Motor neuron (in vitro differentiated cells): ENCODE data around the gene NDST3. TPM values are rescaled to one million over a fixed set of nuclear protein-coding genes. Genes with fewer than 3 reads are reported as not detected.
"Not testable (repeated sequence)": the region's sequence is repeated elsewhere in the genome, so short reads cannot be mapped to it uniquely, and the experiment has no call there.

ENCODE experiments used
- ATAC-seq, 8 experiments: fragments of 200-7000 bp; cut with Tn5 transposase; replicated peaks in 6 of 8; 2 replicates each; pipeline ENCODE4 v1.8.0; 2021; ENCODE audit warnings: mild to moderate bottlenecking in 8 of 8, moderate library complexity in 8 of 8
- H3K27ac ChIP-seq, 2 donors: fragments of 250-450 bp; sonication (Bioruptor Pico); 2 replicates each; pipeline ENCODE4 v1.9.0; 2021; ENCODE audit warnings: antibody characterized with exemption in 2 of 2, mild to moderate bottlenecking in 2 of 2, moderate library complexity in 1 of 2
- H3K4me1 ChIP-seq, 2 donors: fragments of 250-450 bp; sonication (Bioruptor Pico); replicated peaks in 1 of 2; 2 replicates each; pipeline ENCODE4 v1.6.1; 2021; ENCODE audit warnings: antibody characterized with exemption in 2 of 2, mild to moderate bottlenecking in 2 of 2, moderate library complexity in 1 of 2
- H3K4me3 ChIP-seq, 5 donors: fragments of 250-450 bp; sonication (Bioruptor Pico); 2 replicates each; pipeline ENCODE4 v1.9.0; 2021; ENCODE audit warnings: antibody characterized with exemption in 5 of 5, mild to moderate bottlenecking in 5 of 5, moderate library complexity in 4 of 5
- WGBS, 10 experiments: fragments of 450-650 bp; shearing (Covaris generic); methylation state at CpG; one replicate each; pipeline ENCODE4 v1.0.0; 2022; 5-methylcytosine and 5-hydroxymethylcytosine counted together
- in situ Hi-C, 9 experiments: fragments of 400-800 bp; cut with MboI; loops; one replicate each; pipeline ENCODE4 v1.15.0; 2021; ENCODE audit warnings: low sequenced_read_pairs in 9 of 9, low pct_unique_long_range_greater_than_20kb in 2 of 9; ENCODE audit not compliant: unreplicated experiment in 9 of 9
- total RNA-seq, 8 experiments: library from RNA; unstranded; fragments of 300-600 nt; gene quantifications; 2 replicates each; pipeline versions ENCODE4 v1.2.3 to v1.2.4, GENCODE V29; 2022

Gene NDST3
- total RNA-seq, 8 experiments from 2014 or later = 1.3 to 31.4 (median 3.7) TPM

- ATAC-seq, H3K4me1 ChIP-seq, H3K4me3 ChIP-seq, H3K27ac ChIP-seq: not testable (repeated sequence)
- in situ Hi-C loops = loop anchor here in 1 of 9 experiments (25.0 kb wide), 1 partner anchor 1129 kb away; no protein-coding TSS in a partner anchor
- WGBS, 10 experiments = 33 to 100% (median 89%) methylated on average over 1 to 3 of the region's 4 CpGs; no CpG with 5 or more reads in 5 of the 10 experiments
Measured at GRCh38 chr4:118266145-118266496, 231.8 kb downstream of the NDST3 start.

- 30 to 100% (median 88%) methylated on average over 1 to 3 of the region's 3 CpGs for WGBS, 10 experiments
- H3K27ac ChIP-seq = no peak overlapping the region
- in situ Hi-C loops = loop anchor here in 1 of 9 experiments (25.0 kb wide), 1 partner anchor 1131 kb away; no protein-coding TSS in a partner anchor
- no peak for ATAC-seq
- no peak overlapping the region for H3K4me3 ChIP-seq
- H3K4me1 ChIP-seq = no peaks in the 10 kb centered on the region
Measured at GRCh38 chr4:118268780-118269179, 234.5 kb downstream of the NDST3 start.

GRCh38 chr4:118270492-118270891 is 236.2 kb downstream of the NDST3 start:
- peak in 3 of 8 experiments; percentile 22 to 42 (median 28) for ATAC-seq
- WGBS, 10 experiments = 0 to 67% (median 29%) methylated on average over 1 to 2 of the region's 2 CpGs; no CpG with 5 or more reads in 2 of the 10 experiments
- in situ Hi-C loops = loop anchor here in 1 of 9 experiments (25.0 kb wide), 1 partner anchor 1133 kb away; no protein-coding TSS in a partner anchor
- Histone ChIP-seq H3K27ac (no peak overlapping the region), H3K4me1 (no peaks in the 10 kb centered on the region), H3K4me3 (no peak overlapping the region)

- Histone ChIP-seq H3K27ac (no peak overlapping the region), H3K4me1 (no peaks in the 10 kb centered on the region), H3K4me3 (no peak overlapping the region)
- in situ Hi-C loops = loop anchor here in 1 of 9 experiments (25.0 kb wide), 1 partner anchor 1134 kb away; no protein-coding TSS in a partner anchor
- ATAC-seq = no peak
- 63 to 100% (median 91%) methylated on average over 1 to 2 of the region's 2 CpGs for WGBS, 10 experiments
Measured at GRCh38 chr4:118271788-118272187, 237.5 kb downstream of the NDST3 start.

GRCh38 chr4:118273642-118274041 is 239.4 kb downstream of the NDST3 start:
- Histone ChIP-seq H3K4me3 (no peak overlapping the region), H3K4me1 (no peaks in the 10 kb centered on the region), H3K27ac (no peak overlapping the region)
- ATAC-seq = no peak
- in situ Hi-C loops = loop anchor here in 1 of 9 experiments (25.0 kb wide), 1 partner anchor 1136 kb away; no protein-coding TSS in a partner anchor
- WGBS, 10 experiments = 60 to 100% (median 80%) methylated on average over 1 of the region's 1 CpG; no CpG with 5 or more reads in 5 of the 10 experiments

- Histone ChIP-seq H3K4me3 (no peak overlapping the region), H3K27ac (no peak overlapping the region), H3K4me1 (peaks cover 0 to 6% of the 10 kb centered on the region in 2 donors)
- 43 to 100% (median 76%) methylated on average over 1 to 2 of the region's 2 CpGs for whole genome bisulfite sequencing, 10 experiments
- no peak for ATAC-seq
- in situ Hi-C loops = no loop called here
Measured at GRCh38 chr4:118276580-118276979, 242.3 kb downstream of the NDST3 start.

GRCh38 chr4:118277243-118277642 is 243.0 kb downstream of the NDST3 start:
- WGBS, 10 experiments = 90 to 100% (median 100%) methylated on average over 1 to 4 of the region's 4 CpGs; no CpG with 5 or more reads in 4 of the 10 experiments
- in situ Hi-C loops = no loop called here
- no peak for ATAC-seq
- H3K4me3 ChIP-seq = no peak overlapping the region
- H3K4me1 ChIP-seq = peaks cover 0 to 10% of the 10 kb centered on the region in 2 donors
- H3K27ac ChIP-seq = no peak overlapping the region

GRCh38 chr4:118278473-118279274 is 244.4 kb downstream of the NDST3 start:
- peaks cover 0 to 10% of the 10 kb centered on the region in 2 donors for H3K4me1 ChIP-seq
- 0 to 19% (median 0%) methylated on average over 1 to 13 of the region's 56 CpGs; no CpG with 5 or more reads in 3 of the 10 experiments for WGBS, 10 experiments
- H3K4me3 ChIP-seq = peak overlapping the region; percentile 60 to 87 (median 75)
- in situ Hi-C loops = no loop called here
- peak; percentile 63 to 94 (median 92) for ATAC-seq
- peak overlapping the region; percentile 82 to 88 for H3K27ac ChIP-seq

GRCh38 chr4:118279328-118279727 is 245.0 kb downstream of the NDST3 start:
- in situ Hi-C loops = no loop called here
- peaks cover 0 to 10% of the 10 kb centered on the region in 2 donors for H3K4me1 ChIP-seq
- ATAC-seq = no peak
- 0 to 15% (median 2%) methylated on average over 4 to 13 of the region's 13 CpGs for WGBS, 10 experiments
- H3K27ac ChIP-seq = peak overlapping the region in 1 of 2 donors; percentile 88
- H3K4me3 ChIP-seq = peak overlapping the region; percentile 60 to 87 (median 75)

- no peak for ATAC-seq
- Histone ChIP-seq H3K4me3 (peak overlapping the region; percentile 60 to 87 (median 75)), H3K4me1 (peaks cover 0 to 10% of the 10 kb centered on the region in 2 donors), H3K27ac (no peak overlapping the region)
- 0 to 44% (median 0%) methylated on average over 1 to 2 of the region's 2 CpGs; no CpG with 5 or more reads in 1 of the 10 experiments for WGBS, 10 experiments
- in situ Hi-C loops = no loop called here
Measured at GRCh38 chr4:118279920-118280432, 245.7 kb downstream of the NDST3 start.

GRCh38 chr4:118280501-118281218 is 246.4 kb downstream of the NDST3 start:
- in situ Hi-C loops = no loop called here
- WGBS, 10 experiments = 0 to 67% (median 11%) methylated on average over 1 to 2 of the region's 2 CpGs; no CpG with 5 or more reads in 4 of the 10 experiments
- Histone ChIP-seq H3K4me1 (peaks cover 0 to 10% of the 10 kb centered on the region in 2 donors), H3K27ac (no peak overlapping the region), H3K4me3 (peak overlapping the region in 1 of 5 donors; percentile 3)
- ATAC-seq = peak in 6 of 8 experiments; percentile 7 to 32 (median 18)

- ATAC-seq = peak in 3 of 8 experiments; percentile 2 to 4 (median 3)
- WGBS, 10 experiments = 4 to 66% (median 32%) methylated on average over 4 to 7 of the region's 9 CpGs; no CpG with 5 or more reads in 3 of the 10 experiments
- in situ Hi-C loops = no loop called here
Measured at GRCh38 chr4:118281611-118282442, 247.5 kb downstream of the NDST3 start.

More at GRCh38 chr4:118281611-118282442, 247.5 kb downstream of the NDST3 start:
- Histone ChIP-seq H3K4me3 (no peak overlapping the region), H3K4me1 (peaks cover 0 to 10% of the 10 kb centered on the region in 2 donors), H3K27ac (no peak overlapping the region)
